ENCODE data around the gene EVA1B. TPM values are rescaled to one million over a fixed set of nuclear protein-coding genes. Genes with fewer than 3 reads are reported as not detected.
A peak's percentile ranks its signal among the peaks of the same experiment; 100 is the strongest.

EVA1B gene
- total and polyA plus RNA-seq, 5 experiments from 2014 or later: 0.16 to 2.4 (median 1.2) TPM

DNA sequence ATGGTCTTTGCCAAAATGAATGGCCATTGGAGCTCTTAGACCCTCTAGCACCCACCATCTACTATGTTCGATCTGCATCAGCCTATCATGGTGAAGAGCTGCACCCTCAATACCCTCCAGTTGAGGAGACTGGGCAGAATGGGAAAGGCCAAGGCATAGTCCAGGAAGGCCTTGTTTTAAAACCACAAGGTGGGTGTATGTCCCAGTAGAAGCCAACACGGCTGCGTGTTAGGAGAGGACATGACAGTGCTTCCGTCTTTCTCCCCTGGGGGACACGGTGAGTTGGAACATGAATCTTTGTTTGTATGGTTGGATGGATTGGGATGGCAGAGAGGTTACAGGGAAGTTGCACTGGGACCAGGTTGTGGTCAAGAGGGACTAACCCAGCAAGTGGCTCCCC, 35.9 kb downstream of the EVA1B start:
- peaks cover 10 to 94% (median 19%) of the 10 kb centered on the region in 3 donors for H3K36me3 Mint-ChIP-seq
- POLR2A ChIA-PET: interaction anchor here (1.1 to 3.0 kb wide), 3 partner anchors 132 to 140 kb away, joined by 4 to 18 read pairs (median 4); partner anchors contain the start of gene TRAPPC3

DNA sequence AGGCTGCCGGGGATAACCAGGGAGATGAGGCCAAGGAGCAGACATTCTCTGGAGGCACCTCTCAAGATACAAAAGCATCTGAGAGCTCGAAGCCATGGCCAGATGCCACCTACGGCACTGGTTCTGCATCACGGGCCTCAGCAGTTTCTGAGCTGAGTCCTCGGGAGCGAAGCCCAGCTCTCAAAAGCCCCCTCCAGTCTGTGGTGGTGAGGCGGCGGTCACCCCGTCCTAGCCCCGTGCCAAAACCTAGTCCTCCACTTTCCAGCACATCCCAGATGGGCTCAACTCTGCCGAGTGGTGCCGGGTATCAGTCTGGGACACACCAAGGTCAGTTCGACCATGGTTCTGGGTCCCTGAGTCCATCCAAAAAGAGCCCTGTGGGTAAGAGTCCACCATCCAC, 36.6 kb downstream of the EVA1B start:
- peaks cover 10 to 91% (median 15%) of the 10 kb centered on the region in 3 donors for H3K36me3 Mint-ChIP-seq
- H3K4me3 Mint-ChIP-seq: no peak overlapping the region
- peaks cover 2 to 24% (median 7%) of the 10 kb centered on the region in 4 donors for H3K4me1 Mint-ChIP-seq
- POLR2A ChIA-PET: interaction anchor here (1.1 to 3.0 kb wide), 4 partner anchors 63 to 139 kb away, joined by 4 to 18 read pairs (median 6); partner anchors contain the start of genes THRAP3 and TRAPPC3
- peak overlapping the region in 1 of 10 donors; percentile 44 for H3K27ac Mint-ChIP-seq
- ATAC-seq: no peak
- no peaks in the 10 kb centered on the region for H3K27me3 Mint-ChIP-seq
- no peak for DNase-seq
- H3K9me3 Mint-ChIP-seq: no peaks in the 10 kb centered on the region

More for the DNA sequence above, 35.9 kb downstream of the EVA1B start:
- no peaks in the 10 kb centered on the region for H3K27me3 Mint-ChIP-seq
- ATAC-seq (no peak), DNase-seq (no peak)
- H3K4me3 Mint-ChIP-seq: no peak overlapping the region
- peak overlapping the region in 4 of 10 donors; percentile 11 to 81 (median 56) for H3K27ac Mint-ChIP-seq
- H3K4me1 Mint-ChIP-seq: peaks cover 2 to 24% (median 7%) of the 10 kb centered on the region in 4 donors
- H3K9me3 Mint-ChIP-seq: no peaks in the 10 kb centered on the region

DNA sequence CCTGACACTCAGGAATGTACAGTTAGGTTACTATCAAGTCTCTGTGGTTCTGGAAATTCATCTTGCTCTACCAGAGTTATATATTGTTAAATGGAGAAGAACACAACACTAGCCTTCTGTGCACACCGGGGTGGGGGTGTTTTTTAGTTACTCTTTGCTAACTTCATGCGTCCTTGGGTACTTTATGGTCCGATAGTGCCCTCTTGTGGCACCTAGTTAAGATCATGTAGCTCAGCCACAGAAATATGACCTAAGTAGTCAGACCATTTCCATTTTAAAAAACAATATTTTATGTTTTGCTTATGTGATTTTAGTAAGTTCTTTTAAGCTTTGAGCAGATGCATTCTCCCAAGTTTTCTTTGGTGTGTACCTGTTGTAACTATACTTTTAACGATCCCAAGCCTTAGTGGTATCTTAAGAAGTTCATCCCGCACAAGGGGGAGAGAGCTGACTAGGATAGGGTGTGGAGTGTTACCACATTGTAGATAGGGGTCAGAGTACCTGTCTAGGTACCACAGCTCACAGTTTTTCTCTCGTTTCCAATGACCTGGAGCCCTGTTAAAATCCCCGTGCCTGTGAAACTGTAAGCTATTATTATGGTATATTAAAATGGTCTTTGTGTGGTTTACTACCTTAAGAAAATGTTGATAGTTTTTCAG, 37.9 kb downstream of the EVA1B start:
- Mint-ChIP-seq H3K9me3 (no peaks in the 10 kb centered on the region), H3K4me1 (peaks cover 2 to 23% (median 8%) of the 10 kb centered on the region in 4 donors), H3K36me3 (peaks cover 6 to 81% (median 10%) of the 10 kb centered on the region in 3 donors), H3K27me3 (no peaks in the 10 kb centered on the region), H3K4me3 (no peak overlapping the region), H3K27ac (peak overlapping the region in 9 of 10 donors; percentile 44 to 85 (median 69))
- DNase-seq (peak; percentile 35 to 85 (median 68)), ATAC-seq (peak; percentile 95 to 98)
- POLR2A ChIA-PET: interaction anchor here (0.6 to 3.0 kb wide), 5 partner anchors 56 to 136 kb away, joined by 3 to 18 read pairs (median 5); partner anchors contain the start of genes THRAP3 and TRAPPC3

DNA sequence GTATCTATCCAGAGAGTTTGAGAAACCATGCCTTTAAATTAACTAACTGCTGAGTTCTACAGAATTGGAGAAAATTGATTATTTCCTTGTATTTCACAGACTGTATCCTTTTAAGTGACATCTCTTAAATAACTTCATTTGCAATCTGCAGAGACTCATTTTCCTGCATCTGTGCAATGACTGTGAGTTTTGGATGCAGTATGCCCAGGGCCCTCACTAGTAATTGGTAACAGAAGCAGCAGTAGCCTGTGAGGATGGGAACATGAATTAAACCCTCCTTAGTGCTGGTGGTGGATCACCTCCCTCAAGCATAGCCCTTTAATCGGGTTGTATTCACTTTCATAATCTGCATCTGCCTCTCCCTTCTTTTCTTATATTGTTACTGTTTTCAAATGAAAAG, 38.9 kb downstream of the EVA1B start:
- POLR2A ChIA-PET: no interaction called here

DNA sequence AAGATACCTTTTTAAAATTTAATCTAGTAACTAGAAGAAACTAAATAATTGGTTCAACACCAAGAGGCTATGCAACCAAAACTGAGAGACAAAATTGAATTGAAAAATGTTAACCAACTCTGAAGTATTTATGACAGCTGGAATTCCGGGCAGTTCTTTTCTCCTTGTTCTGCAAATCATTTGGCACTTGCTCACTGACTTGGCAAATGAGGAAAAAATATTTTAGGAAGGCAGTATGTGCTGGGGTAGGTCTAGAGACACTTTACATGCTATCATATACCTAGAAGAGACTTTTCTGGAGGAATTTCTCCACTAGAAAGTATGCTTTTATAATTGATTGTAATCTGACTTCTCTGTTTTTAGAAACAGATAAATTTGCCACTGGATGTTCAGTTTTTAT, 39.4 kb downstream of the EVA1B start:
- H3K4me3 Mint-ChIP-seq: no peak overlapping the region
- ATAC-seq: no peak
- H3K36me3 Mint-ChIP-seq: peaks cover 4 to 73% (median 8%) of the 10 kb centered on the region in 3 donors

More for the DNA sequence above, 38.9 kb downstream of the EVA1B start:
- no peaks in the 10 kb centered on the region for H3K9me3 Mint-ChIP-seq
- H3K36me3 Mint-ChIP-seq: peaks cover 6 to 77% (median 10%) of the 10 kb centered on the region in 3 donors
- no peaks in the 10 kb centered on the region for H3K27me3 Mint-ChIP-seq
- peaks cover 3 to 32% (median 17%) of the 10 kb centered on the region in 4 donors for H3K4me1 Mint-ChIP-seq
- no peak overlapping the region for H3K4me3 Mint-ChIP-seq
- H3K27ac Mint-ChIP-seq: peak overlapping the region in 6 of 10 donors; percentile 25 to 72 (median 31)
- ATAC-seq (no peak), DNase-seq (no peak)

DNA sequence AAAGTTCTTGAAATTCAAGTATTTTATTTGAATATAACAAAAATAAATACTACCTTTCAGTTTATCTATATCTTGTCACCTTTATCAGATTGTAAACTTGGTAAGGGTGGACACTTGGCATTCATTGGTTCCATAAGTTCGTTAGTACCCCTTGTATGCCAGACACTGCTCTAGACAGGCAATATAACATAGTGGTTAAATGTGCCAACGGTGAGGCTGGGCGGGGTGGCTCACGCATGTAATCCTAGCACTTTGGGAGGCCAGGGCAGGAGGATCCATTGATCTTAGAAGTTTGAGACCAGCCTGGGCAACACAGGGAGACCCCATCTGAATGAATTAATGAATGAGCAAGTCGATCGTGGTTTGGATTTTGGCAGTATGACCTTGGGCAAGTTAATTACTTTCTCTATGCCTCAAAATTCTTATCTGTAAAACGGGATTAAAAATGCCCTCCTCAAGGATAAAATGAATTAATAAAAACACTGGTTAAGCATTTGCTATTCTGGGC, 43.6 kb downstream of the EVA1B start:
- POLR2A ChIA-PET: interaction anchor here (1.1 kb wide), 1 partner anchor 27 kb away, joined by 3 read pairs; no protein-coding TSS in a partner anchor
- DNase-seq (no peak), ATAC-seq (no peak)
- peaks cover 3 to 24% (median 15%) of the 10 kb centered on the region in 4 donors for H3K4me1 Mint-ChIP-seq
- H3K4me3 Mint-ChIP-seq: no peak overlapping the region
- H3K9me3 Mint-ChIP-seq: no peaks in the 10 kb centered on the region
- peak overlapping the region; percentile 39 to 86 (median 78) for H3K27ac Mint-ChIP-seq
- H3K27me3 Mint-ChIP-seq: no peaks in the 10 kb centered on the region
- H3K36me3 Mint-ChIP-seq: peaks cover 0 to 51% (median 0%) of the 10 kb centered on the region in 3 donors

More for the DNA sequence above, 39.4 kb downstream of the EVA1B start:
- POLR2A ChIA-PET: no interaction called here
- H3K27ac Mint-ChIP-seq: peak overlapping the region in 6 of 10 donors; percentile 25 to 72 (median 31)
- H3K9me3 Mint-ChIP-seq: no peaks in the 10 kb centered on the region
- no peaks in the 10 kb centered on the region for H3K27me3 Mint-ChIP-seq
- no peak for DNase-seq
- H3K4me1 Mint-ChIP-seq: peaks cover 5 to 33% (median 21%) of the 10 kb centered on the region in 4 donors

DNA sequence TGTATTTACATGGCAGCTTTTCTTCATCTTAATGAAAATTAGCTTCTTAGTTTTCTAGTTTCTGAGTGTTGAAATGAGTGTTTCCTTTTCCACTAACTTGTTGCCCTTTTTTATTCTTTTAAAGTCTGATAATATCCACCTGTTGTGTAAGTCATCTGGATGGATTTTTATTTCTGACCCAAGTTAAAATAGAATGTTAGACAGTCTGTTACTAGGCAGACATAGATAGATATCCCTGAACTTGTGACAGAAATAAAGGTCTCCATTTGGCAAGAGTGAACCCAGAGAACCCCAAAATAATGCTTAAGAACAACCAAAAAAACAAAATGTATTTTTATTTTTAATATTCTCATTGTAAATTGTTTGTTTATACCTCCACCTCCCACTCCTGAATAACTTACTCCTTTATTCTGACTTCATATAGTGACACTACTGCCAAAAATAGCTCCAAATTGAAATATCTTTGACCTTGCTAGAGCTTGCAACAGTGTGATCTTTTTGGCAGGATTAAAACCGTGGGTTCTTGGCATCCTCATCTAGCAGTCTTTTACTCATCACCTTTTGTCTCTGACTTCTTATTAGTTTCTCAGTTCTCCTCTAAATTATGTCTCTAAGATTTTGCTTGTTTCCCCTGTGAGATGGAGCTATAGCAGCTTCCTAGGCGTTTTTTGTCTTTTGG, 44.2 kb downstream of the EVA1B start:
- no peaks in the 10 kb centered on the region for H3K27me3 Mint-ChIP-seq
- POLR2A ChIA-PET: interaction anchor here (1.1 kb wide), 1 partner anchor 28 kb away, joined by 3 read pairs; no protein-coding TSS in a partner anchor
- H3K4me3 Mint-ChIP-seq: no peak overlapping the region
- peaks cover 3 to 24% (median 15%) of the 10 kb centered on the region in 4 donors for H3K4me1 Mint-ChIP-seq
- ATAC-seq (no peak), DNase-seq (no peak)
- no peaks in the 10 kb centered on the region for H3K9me3 Mint-ChIP-seq
- H3K27ac Mint-ChIP-seq: peak overlapping the region in 9 of 10 donors; percentile 17 to 86 (median 68)
- peaks cover 0 to 47% (median 0%) of the 10 kb centered on the region in 3 donors for H3K36me3 Mint-ChIP-seq

DNA sequence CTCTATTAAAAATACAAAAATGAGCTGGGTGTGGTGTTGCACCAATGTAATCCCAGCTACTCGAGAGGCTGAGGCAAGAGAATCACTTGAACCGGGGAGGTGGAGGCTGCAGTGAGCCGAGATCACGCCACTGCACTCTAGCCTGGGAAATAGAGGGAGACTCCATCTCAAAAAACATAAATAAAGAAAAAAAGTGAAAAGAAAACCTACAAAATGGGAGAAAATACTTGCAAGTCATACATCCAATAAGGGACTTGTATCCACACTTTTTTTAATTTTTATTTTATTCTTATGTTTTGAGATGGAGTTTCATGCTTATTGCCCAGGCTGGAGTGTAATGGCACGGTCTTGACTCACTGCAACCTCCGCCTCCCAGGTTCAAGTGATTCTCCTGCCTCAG, 46.8 kb downstream of the EVA1B start:
- H3K4me1 Mint-ChIP-seq: peaks cover 3 to 24% (median 17%) of the 10 kb centered on the region in 4 donors
- POLR2A ChIA-PET: interaction anchor here (0.7 kb wide), 1 partner anchor 88 kb away, joined by 4 read pairs; no protein-coding TSS in a partner anchor
- ATAC-seq (no peak), DNase-seq (no peak)
- H3K9me3 Mint-ChIP-seq: no peaks in the 10 kb centered on the region
- peak overlapping the region in 1 of 10 donors; percentile 29 for H3K27ac Mint-ChIP-seq
- H3K4me3 Mint-ChIP-seq: no peak overlapping the region
- H3K36me3 Mint-ChIP-seq: peaks cover 0 to 46% (median 0%) of the 10 kb centered on the region in 3 donors
- no peaks in the 10 kb centered on the region for H3K27me3 Mint-ChIP-seq

DNA sequence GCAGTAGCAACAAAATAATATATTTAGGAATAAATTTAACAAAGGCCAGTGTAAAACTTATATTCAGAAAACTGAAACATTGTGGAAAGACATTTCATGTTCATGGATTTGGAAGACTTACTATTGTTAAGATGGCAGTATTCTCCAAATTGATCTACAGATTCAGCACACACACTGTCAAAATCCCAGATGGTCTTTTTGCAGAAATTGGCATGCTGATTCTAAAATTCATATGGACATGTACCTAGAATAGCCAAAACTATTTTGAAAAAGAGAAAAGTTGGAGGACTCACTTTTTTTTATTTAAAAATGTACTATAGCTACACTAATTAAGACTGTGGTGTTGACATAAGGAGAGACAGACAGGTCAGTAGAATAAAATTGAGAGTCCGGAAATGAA, 49.2 kb downstream of the EVA1B start:
- no peak for DNase-seq
- Mint-ChIP-seq H3K36me3 (peaks cover 0 to 46% (median 0%) of the 10 kb centered on the region in 3 donors), H3K4me3 (no peak overlapping the region), H3K9me3 (no peaks in the 10 kb centered on the region), H3K27me3 (no peaks in the 10 kb centered on the region), H3K4me1 (peaks cover 0 to 18% (median 7%) of the 10 kb centered on the region in 4 donors), H3K27ac (peak overlapping the region in 2 of 10 donors; percentile 33 to 42)
- no peak for ATAC-seq
- POLR2A ChIA-PET: no interaction called here

DNA sequence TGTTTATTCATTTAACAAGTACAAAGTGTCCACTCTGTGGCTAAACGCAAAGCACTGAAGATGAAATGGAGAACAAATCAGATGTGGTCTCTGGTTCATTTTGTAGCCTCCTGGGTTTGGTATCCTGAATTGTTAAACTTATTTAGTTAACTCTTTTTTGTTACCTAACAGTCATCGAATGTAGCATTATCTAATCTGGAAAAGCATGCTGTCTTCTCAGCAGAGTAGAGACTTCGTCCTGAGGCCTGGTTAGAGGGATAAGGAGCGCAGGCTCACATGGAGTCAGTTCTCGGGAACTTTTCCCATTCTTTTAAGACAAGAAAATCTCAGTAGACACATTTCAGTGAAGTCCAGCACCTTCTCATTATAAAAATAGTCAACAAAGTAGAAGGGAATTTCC, 50.4 kb downstream of the EVA1B start:
- Mint-ChIP-seq H3K4me1 (peaks cover 0 to 18% (median 8%) of the 10 kb centered on the region in 4 donors), H3K36me3 (peaks cover 0 to 53% (median 0%) of the 10 kb centered on the region in 3 donors), H3K27me3 (no peaks in the 10 kb centered on the region), H3K4me3 (no peak overlapping the region), H3K9me3 (no peaks in the 10 kb centered on the region), H3K27ac (peak overlapping the region in 3 of 10 donors; percentile 5 to 80 (median 25))
- POLR2A ChIA-PET: no interaction called here
- DNase-seq: no peak
- ATAC-seq: no peak
